HepG2 (cell line): ENCODE results near the gene OBP2B. TPM values are rescaled to one million over a fixed set of nuclear protein-coding genes. Genes with fewer than 3 reads are reported as not detected.
"Not testable (repeated sequence)": the region's sequence is repeated elsewhere in the genome, so short reads cannot be mapped to it uniquely, and the experiment has no call there.

ENCODE experiments used
- ATAC-seq: fragments of 200-7000 bp; cut with Tn5 transposase; 3 replicates; pipeline ENCODE4 v1.9.1; 2020; ENCODE audit warnings: mild to moderate bottlenecking, moderate library complexity
- BruUV-seq: library from RNA; stranded (reverse); fragments of 400-500 nt; replicated peaks from 2 replicates; lab custom pipeline; 2021; lab: Mats Ljungman, UMichigan
- CTCF ChIA-PET: fragments of 300-600 bp; formaldehyde crosslinking; extraction: SDS; loops from one replicate; lab custom pipeline; 2021; ENCODE audit warnings: low total read pairs, inconsistent platforms, low intra/inter-chr PET ratio; lab: Yijun Ruan, JAX
- POLR2A ChIA-PET: fragments of 350-600 bp; sonication (Branson Sonifier 250); formaldehyde crosslinking; loops from one replicate; lab custom pipeline; 2020; ENCODE audit warnings: antibody characterized with exemption, inconsistent platforms; lab: Yijun Ruan, JAX
- DNase-seq: peaks from one replicate; pipeline ENCODE4 v3.0.0-alpha.2; 2015; ENCODE audit warnings: low spot score
- FAIRE-seq: peaks from 3 replicates; lab custom pipeline; 2011; peaks lifted over from hg19 to GRCh38; lab: Jason Lieb, UNC
- H2AFZ ChIP-seq: one replicate; pipeline ENCODE4 v1.6.1; 2011; ENCODE audit warnings: low read length, inconsistent platforms
- H3K27ac ChIP-seq: fragments of 300-600 bp; 3 replicates; pipeline ENCODE4 v1.8.0; 2011; ENCODE audit warnings: mixed run types, mild to moderate bottlenecking, mixed read lengths, low read length, inconsistent platforms; ENCODE audit not compliant: insufficient read depth; ENCODE audit errors: extremely low read length
- H3K27me3 ChIP-seq, 2 experiments: fragments of 200-600 bp in 1 of 2; 2 replicates in 1 of 2; 3 replicates in 1 of 2; pipeline versions ENCODE4 v1.6.0 to v1.8.0; 2011; ENCODE audit warnings: low read length in 2 of 2, mild to moderate bottlenecking in 2 of 2, moderate library complexity in 2 of 2, inconsistent platforms in 1 of 2; ENCODE audit not compliant: insufficient read depth in 2 of 2, control insufficient read depth in 1 of 2
- H3K36me3 ChIP-seq, 2 experiments: fragments of 200-600 bp in 1 of 2; replicated peaks in 1 of 2; 2 replicates in 1 of 2; 3 replicates in 1 of 2; pipeline versions ENCODE4 v1.5.1 to v1.8.0; 2011; ENCODE audit warnings: low read length in 2 of 2, inconsistent platforms in 1 of 2; ENCODE audit not compliant: insufficient read depth in 2 of 2, control insufficient read depth in 1 of 2
- H3K4me1 ChIP-seq: 2 replicates; pipeline ENCODE4 v1.5.1; 2012; ENCODE audit warnings: low read length, inconsistent platforms; ENCODE audit not compliant: insufficient read depth
- H3K4me2 ChIP-seq: 2 replicates; pipeline ENCODE4 v1.6.0; 2011; ENCODE audit warnings: low read depth, low read length, inconsistent platforms
- H3K4me3 ChIP-seq, 3 experiments: fragments of 200-600 bp in 1 of 3; sonication (generic), shearing (Covaris generic) in 1 of 3; replicated peaks in 1 of 3; 2 replicates each; pipeline ENCODE4 v1.5.1; 2011 to 2016; ENCODE audit warnings: low read length in 3 of 3, inconsistent platforms in 2 of 3, low read depth in 2 of 3, mild to moderate bottlenecking in 2 of 3, control low read depth in 1 of 3, mixed read lengths in 1 of 3; ENCODE audit not compliant: insufficient read depth in 1 of 3
- H3K79me2 ChIP-seq: one replicate; pipeline ENCODE4 v1.6.1; 2011; ENCODE audit warnings: low read length, inconsistent platforms; ENCODE audit not compliant: insufficient read depth
- H3K9ac ChIP-seq: 2 replicates; pipeline ENCODE4 v1.6.0; 2011; ENCODE audit warnings: mild to moderate bottlenecking, low read depth, low read length, inconsistent platforms; ENCODE audit not compliant: insufficient read depth
- H3K9me3 ChIP-seq: 2 replicates; pipeline ENCODE4 v1.5.1; 2012; ENCODE audit warnings: mild to moderate bottlenecking, low read length
- H4K20me1 ChIP-seq: 2 replicates; pipeline ENCODE4 v1.6.0; 2011; ENCODE audit warnings: inconsistent platforms, mild to moderate bottlenecking, low read length, moderate library complexity; ENCODE audit not compliant: insufficient read depth
- ATM ChIP-seq: fragments of 450-650 bp; IDR thresholded peaks from 2 replicates; pipeline ENCODE4 v1.7.1; 2017; ENCODE audit warnings: mild to moderate bottlenecking, borderline replicate concordance
- HNF4A ChIP-seq: sonication (generic); formaldehyde crosslinking; IDR thresholded peaks from 2 replicates; pipeline ENCODE4 v1.4.0; 2020; ENCODE audit warnings: missing genetic modification reagents
- NFKB2 ChIP-seq: sonication (generic); formaldehyde crosslinking; IDR thresholded peaks from 2 replicates; pipeline ENCODE4 v1.4.0; 2020; ENCODE audit warnings: missing genetic modification reagents, borderline replicate concordance
- ZNF34 ChIP-seq: sonication (generic); formaldehyde crosslinking; IDR thresholded peaks from 2 replicates; pipeline ENCODE4 v1.4.0; 2020; ENCODE audit warnings: mild to moderate bottlenecking, missing genetic modification reagents, borderline replicate concordance
- ZNF703 ChIP-seq: sonication (generic); formaldehyde crosslinking; IDR thresholded peaks from 2 replicates; pipeline ENCODE4 v1.5.1; 2020; ENCODE audit warnings: missing genetic modification reagents, mild to moderate bottlenecking, moderate library complexity, borderline replicate concordance
- WGBS: methylation state at CpG from one replicate; pipeline ENCODE4 v1.1.6; 2017; ENCODE audit warnings: low lambda C conversion rate; 5-methylcytosine and 5-hydroxymethylcytosine counted together
- in situ Hi-C: cut with HindIII; loops from 2 replicates; pipeline ENCODE4 v1.10.0; 2017; ENCODE audit warnings: low pct_unique_long_range_greater_than_20kb; ENCODE audit not compliant: extremely low pct_ligation_motif_present
- intact Hi-C: fragments of 100-400 bp; cut with micrococcal nuclease; formaldehyde crosslinking; loops from one replicate; pipeline ENCODE4 v1.10.0; 2022; ENCODE audit not compliant: unreplicated experiment
- polyA plus RNA-seq, 8 experiments: library from polyadenylated mRNA; depleted of rRNA in 3 of 8; stranded (reverse) in 7 of 8; unstranded in 1 of 8; fragments of >200 nt; fragmentation: Illumina TruSeq in 4 of 8; extraction: Trizol in 4 of 8; gene quantifications; 2 replicates each; pipeline versions ENCODE4 v1.2.1 to v1.2.3, GENCODE V29; 2011 to 2016; ENCODE audit warnings: low read depth in 4 of 8, missing spikeins in 1 of 8, mixed read lengths in 1 of 8; ENCODE audit not compliant: insufficient read depth in 1 of 8
- total RNA-seq, 5 experiments: library from RNA; depleted of rRNA; stranded (reverse); fragments of >200 nt; fragmentation: Illumina TruSeq; extraction: Trizol; gene quantifications; 2 replicates each; pipeline ENCODE4 v1.2.3, GENCODE V29; 2016; ENCODE audit warnings: low read depth in 1 of 5
- TF ChIP-seq, protein P1 (sequence below): sonication (generic); formaldehyde crosslinking; conservative IDR thresholded peaks from 2 replicates; pipeline ENCODE4 v1.4.0; 2020; ENCODE audit warnings: missing genetic modification reagents
- TF ChIP-seq, protein P2 (sequence below): sonication (generic); formaldehyde crosslinking; IDR thresholded peaks from 2 replicates; pipeline ENCODE4 v1.5.0; 2020; ENCODE audit warnings: mild to moderate bottlenecking, missing genetic modification reagents, moderate library complexity

OBP2B gene
- total and polyA plus RNA-seq, 2 of the 13 experiments (the other 11 are each of a cell fraction or from before 2014, with no cell fraction given) = not detected

DNA sequence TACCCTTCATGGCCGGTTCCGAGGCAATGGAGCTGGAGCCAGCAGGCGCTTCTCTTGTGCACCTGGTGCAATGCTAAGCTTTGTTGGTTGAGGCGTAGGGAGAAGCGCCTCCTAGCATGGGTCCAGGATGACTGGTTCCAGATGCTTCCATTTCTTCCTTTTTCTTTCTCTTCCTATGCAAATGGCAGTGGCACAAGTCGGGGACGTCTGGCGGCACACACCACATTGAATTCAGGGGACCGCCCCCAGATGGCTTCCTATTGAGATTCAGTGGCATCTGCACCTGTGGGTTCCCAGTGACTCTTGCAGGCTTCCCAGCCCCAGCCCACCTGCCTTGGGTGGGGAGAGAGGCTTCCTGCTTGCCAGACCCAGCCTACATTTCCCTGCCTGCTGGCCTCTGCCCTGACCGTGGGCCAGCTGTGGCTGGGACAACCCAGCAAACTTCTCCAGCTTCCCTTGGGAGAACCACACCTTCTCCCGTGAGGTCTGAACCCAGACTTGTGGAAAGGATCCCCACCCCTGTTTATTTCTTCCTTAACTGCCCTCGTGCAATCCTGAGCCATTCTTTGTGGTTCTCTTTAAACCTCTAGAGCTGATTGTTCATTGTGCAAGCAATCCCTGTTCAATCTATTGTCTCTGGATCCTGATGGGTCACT is 8.4 kb upstream of the OBP2B start:
- H3K36me3 ChIP-seq, H3K4me3 ChIP-seq, H3K4me1 ChIP-seq, H3K9me3 ChIP-seq, in situ Hi-C loops, DNase-seq, POLR2A ChIA-PET, H3K9ac ChIP-seq, H3K27me3 ChIP-seq, H3K4me2 ChIP-seq, H3K79me2 ChIP-seq, FAIRE-seq, BruUV-seq, CTCF ChIA-PET, intact Hi-C loops, H3K27ac ChIP-seq, H4K20me1 ChIP-seq, H2AFZ ChIP-seq, ATAC-seq: not testable (repeated sequence)
- WGBS = 39% methylated on average over 10 of the region's 12 CpGs

DNA sequence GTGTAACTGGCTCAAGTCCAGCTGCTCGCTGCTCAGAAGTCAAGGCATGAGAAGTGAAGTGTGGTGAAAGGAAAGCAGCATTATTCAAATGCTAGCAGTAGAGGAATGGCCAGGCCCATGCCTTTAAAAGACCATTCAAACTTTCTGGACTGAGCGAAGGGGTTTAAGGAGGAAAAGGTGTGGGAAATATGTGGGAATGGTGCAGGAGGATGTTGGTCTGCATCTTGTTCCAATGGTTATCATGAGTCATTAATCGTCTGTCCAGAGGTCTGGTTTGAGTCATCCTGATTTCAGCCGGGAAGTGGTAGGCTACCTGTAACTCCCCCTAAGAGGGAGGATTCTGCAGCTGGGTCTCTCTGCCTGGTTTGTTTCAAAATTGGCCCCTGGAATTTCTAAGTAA is 5.2 kb upstream of the OBP2B start:
- H3K4me2 ChIP-seq, H3K27ac ChIP-seq, H3K36me3 ChIP-seq, H3K4me1 ChIP-seq, ATAC-seq, CTCF ChIA-PET, H3K4me3 ChIP-seq, H3K79me2 ChIP-seq, FAIRE-seq, H3K27me3 ChIP-seq, H3K9ac ChIP-seq, intact Hi-C loops, POLR2A ChIA-PET, DNase-seq, H2AFZ ChIP-seq, H4K20me1 ChIP-seq, BruUV-seq, H3K9me3 ChIP-seq, in situ Hi-C loops: not testable (repeated sequence)
- 6% methylated on average over 4 of the region's 4 CpGs for WGBS

DNA sequence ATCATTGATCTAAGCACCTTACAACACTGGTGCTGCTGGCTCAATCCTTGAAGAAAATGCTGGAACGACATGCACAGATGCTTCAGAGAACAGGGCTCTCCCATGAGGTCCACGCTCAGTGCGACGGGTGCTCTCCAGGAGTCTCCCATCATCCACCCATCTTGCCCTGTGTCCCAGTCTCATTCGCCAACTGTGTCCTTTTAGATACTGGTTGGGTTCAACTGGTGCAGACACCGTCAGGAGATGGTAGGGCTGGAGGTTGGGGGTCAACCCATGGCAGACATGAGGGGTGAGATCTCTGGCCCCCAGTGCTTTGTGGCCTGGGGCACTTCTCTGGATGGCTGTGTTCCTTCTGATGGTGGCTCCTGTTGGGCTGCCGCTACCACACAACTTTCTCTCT is 1.6 kb upstream of the OBP2B start:
- ChIA-PET CTCF (no interaction called here), POLR2A (no interaction called here)
- Histone ChIP-seq H2AFZ (no peak overlapping the region), H3K9me3 (no peaks in the 10 kb centered on the region), H3K4me3 (no peak overlapping the region), H3K9ac (no peak overlapping the region), H3K36me3 (no peaks in the 10 kb centered on the region), H3K79me2 (no peaks in the 10 kb centered on the region), H3K27me3 (peaks cover 2 to 16% of the 10 kb centered on the region in 2 experiments; a peak in 2 of 5 replicates), H4K20me1 (no peaks in the 10 kb centered on the region), H3K4me2 (no peak overlapping the region), H3K4me1 (no peaks in the 10 kb centered on the region; the same call in 1 of the 2 replicates), H3K27ac (no peak overlapping the region)
- 63% methylated on average over 4 of the region's 7 CpGs for WGBS
- BruUV-seq = no TSS peak
- intact Hi-C loops (no loop called here), in situ Hi-C loops (no loop called here)
- ATAC-seq (no peak), DNase-seq (no peak), FAIRE-seq (no peak)
- TF ChIP-seq ATM (no peak), ZNF703 (no peak), HNF4A (CRISPR knock-in tag) (no peak), ZNF34 (CRISPR knock-in tag) (no peak), NFKB2 (CRISPR knock-in tag) (no peak)
- TF ChIP-seq, protein P1, sequence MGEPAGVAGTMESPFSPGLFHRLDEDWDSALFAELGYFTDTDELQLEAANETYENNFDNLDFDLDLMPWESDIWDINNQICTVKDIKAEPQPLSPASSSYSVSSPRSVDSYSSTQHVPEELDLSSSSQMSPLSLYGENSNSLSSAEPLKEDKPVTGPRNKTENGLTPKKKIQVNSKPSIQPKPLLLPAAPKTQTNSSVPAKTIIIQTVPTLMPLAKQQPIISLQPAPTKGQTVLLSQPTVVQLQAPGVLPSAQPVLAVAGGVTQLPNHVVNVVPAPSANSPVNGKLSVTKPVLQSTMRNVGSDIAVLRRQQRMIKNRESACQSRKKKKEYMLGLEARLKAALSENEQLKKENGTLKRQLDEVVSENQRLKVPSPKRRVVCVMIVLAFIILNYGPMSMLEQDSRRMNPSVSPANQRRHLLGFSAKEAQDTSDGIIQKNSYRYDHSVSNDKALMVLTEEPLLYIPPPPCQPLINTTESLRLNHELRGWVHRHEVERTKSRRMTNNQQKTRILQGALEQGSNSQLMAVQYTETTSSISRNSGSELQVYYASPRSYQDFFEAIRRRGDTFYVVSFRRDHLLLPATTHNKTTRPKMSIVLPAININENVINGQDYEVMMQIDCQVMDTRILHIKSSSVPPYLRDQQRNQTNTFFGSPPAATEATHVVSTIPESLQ (CRISPR knock-in tag) = no peak
- TF ChIP-seq, protein P2, sequence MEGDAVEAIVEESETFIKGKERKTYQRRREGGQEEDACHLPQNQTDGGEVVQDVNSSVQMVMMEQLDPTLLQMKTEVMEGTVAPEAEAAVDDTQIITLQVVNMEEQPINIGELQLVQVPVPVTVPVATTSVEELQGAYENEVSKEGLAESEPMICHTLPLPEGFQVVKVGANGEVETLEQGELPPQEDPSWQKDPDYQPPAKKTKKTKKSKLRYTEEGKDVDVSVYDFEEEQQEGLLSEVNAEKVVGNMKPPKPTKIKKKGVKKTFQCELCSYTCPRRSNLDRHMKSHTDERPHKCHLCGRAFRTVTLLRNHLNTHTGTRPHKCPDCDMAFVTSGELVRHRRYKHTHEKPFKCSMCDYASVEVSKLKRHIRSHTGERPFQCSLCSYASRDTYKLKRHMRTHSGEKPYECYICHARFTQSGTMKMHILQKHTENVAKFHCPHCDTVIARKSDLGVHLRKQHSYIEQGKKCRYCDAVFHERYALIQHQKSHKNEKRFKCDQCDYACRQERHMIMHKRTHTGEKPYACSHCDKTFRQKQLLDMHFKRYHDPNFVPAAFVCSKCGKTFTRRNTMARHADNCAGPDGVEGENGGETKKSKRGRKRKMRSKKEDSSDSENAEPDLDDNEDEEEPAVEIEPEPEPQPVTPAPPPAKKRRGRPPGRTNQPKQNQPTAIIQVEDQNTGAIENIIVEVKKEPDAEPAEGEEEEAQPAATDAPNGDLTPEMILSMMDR (CRISPR knock-in tag) = no peak
